ENCODE measurements around the gene YARS1. TPM values are rescaled to one million over a fixed set of nuclear protein-coding genes. Genes with fewer than 3 reads are reported as not detected.

Gene YARS1
- total RNA-seq, 1 experiment from 2014 or later = 120 TPM

- Histone ChIP-seq H3K27ac (ENCODE audit: low read length) (no peak overlapping the region), H3K27me3 (ENCODE audit: control insufficient read depth, insufficient read depth, low read length) (no peaks in the 10 kb centered on the region), H3K9me3 (ENCODE audit: control insufficient read depth, insufficient read depth, low read depth, low read length) (no peaks in the 10 kb centered on the region), H3K4me3 (ENCODE audit: low read depth in 2 of 2, low read length in 2 of 2) (no peak overlapping the region), H3K36me3 (ENCODE audit: control insufficient read depth, insufficient read depth, low read length) (peaks cover 20% of the 10 kb centered on the region), H3K4me1 (ENCODE audit: control insufficient read depth, insufficient read depth, low read length) (no peaks in the 10 kb centered on the region)
- intact Hi-C loops (cut with micrococcal nuclease; ENCODE audit: unreplicated experiment) (no loop called here), in situ Hi-C loops (cut with HindIII; ENCODE audit: low pct_unique_long_range_greater_than_20kb, low sequenced_read_pairs) (no loop called here)
- no peak for TF ChIP-seq SIN3A (IDR thresholded peaks at IDR 0.05; ENCODE audit: borderline replicate concordance, insufficient read depth, low read depth, low read length)
- no peak for TF ChIP-seq CTCF (IDR thresholded peaks at IDR 0.05)
- TF ChIP-seq TCF7L2 (IDR thresholded peaks at IDR 0.05; ENCODE audit: low read depth, low read length) = no peak
- no peak for TF ChIP-seq POLR2AphosphoS5 (IDR thresholded peaks at IDR 0.05; ENCODE audit: low read depth, low read length)
- TF ChIP-seq REST (IDR thresholded peaks at IDR 0.05; ENCODE audit: insufficient read depth in 1 of 2, low read depth in 2 of 2, low read length in 1 of 2) = no peak
- POLR2A ChIA-PET = no interaction called here
- CTCF ChIA-PET = no interaction called here
- DNase-seq (ENCODE audit: low read depth, low spot score) (no peak), ATAC-seq (no peak)
- BruUV-seq (replicated peaks) = TSS peak; percentile 19
Observed at GRCh38 chr1:32801096-32801715, 16.0 kb downstream of the YARS1 start.

GRCh38 chr1:32798679-32799416 lies 18.3 kb downstream of the YARS1 start:
- no TSS peak for BruUV-seq (replicated peaks)
- TF ChIP-seq TCF7L2 (IDR thresholded peaks at IDR 0.05; ENCODE audit: low read depth, low read length) (no peak), SIN3A (IDR thresholded peaks at IDR 0.05; ENCODE audit: borderline replicate concordance, insufficient read depth, low read depth, low read length) (no peak), POLR2AphosphoS5 (IDR thresholded peaks at IDR 0.05; ENCODE audit: low read depth, low read length) (no peak), REST (IDR thresholded peaks at IDR 0.05; ENCODE audit: insufficient read depth in 1 of 2, low read depth in 2 of 2, low read length in 1 of 2) (no peak), CTCF (IDR thresholded peaks at IDR 0.05) (no peak)
- DNase-seq (ENCODE audit: low read depth, low spot score) (no peak), ATAC-seq (no peak)
- Histone ChIP-seq H3K27me3 (ENCODE audit: control insufficient read depth, insufficient read depth, low read length) (no peaks in the 10 kb centered on the region), H3K4me1 (ENCODE audit: control insufficient read depth, insufficient read depth, low read length) (no peaks in the 10 kb centered on the region), H3K36me3 (ENCODE audit: control insufficient read depth, insufficient read depth, low read length) (peaks cover 20% of the 10 kb centered on the region), H3K9me3 (ENCODE audit: control insufficient read depth, insufficient read depth, low read depth, low read length) (no peaks in the 10 kb centered on the region), H3K4me3 (ENCODE audit: low read depth in 2 of 2, low read length in 2 of 2) (no peak overlapping the region), H3K27ac (ENCODE audit: low read length) (no peak overlapping the region)
- intact Hi-C loops (cut with micrococcal nuclease; ENCODE audit: unreplicated experiment) = no loop called here
- ChIA-PET POLR2A (no interaction called here), CTCF (no interaction called here)
- in situ Hi-C loops (cut with HindIII; ENCODE audit: low pct_unique_long_range_greater_than_20kb, low sequenced_read_pairs) = no loop called here
